ENCODE results near the gene MYL7. TPM values are rescaled to one million over a fixed set of nuclear protein-coding genes. Genes with fewer than 3 reads are reported as not detected.
"Not testable (repeated sequence)": the region's sequence is repeated elsewhere in the genome, so short reads cannot be mapped to it uniquely, and the experiment has no call there.

MYL7 gene
- total RNA-seq, 2 experiments from 2014 or later, result not detected

DNA sequence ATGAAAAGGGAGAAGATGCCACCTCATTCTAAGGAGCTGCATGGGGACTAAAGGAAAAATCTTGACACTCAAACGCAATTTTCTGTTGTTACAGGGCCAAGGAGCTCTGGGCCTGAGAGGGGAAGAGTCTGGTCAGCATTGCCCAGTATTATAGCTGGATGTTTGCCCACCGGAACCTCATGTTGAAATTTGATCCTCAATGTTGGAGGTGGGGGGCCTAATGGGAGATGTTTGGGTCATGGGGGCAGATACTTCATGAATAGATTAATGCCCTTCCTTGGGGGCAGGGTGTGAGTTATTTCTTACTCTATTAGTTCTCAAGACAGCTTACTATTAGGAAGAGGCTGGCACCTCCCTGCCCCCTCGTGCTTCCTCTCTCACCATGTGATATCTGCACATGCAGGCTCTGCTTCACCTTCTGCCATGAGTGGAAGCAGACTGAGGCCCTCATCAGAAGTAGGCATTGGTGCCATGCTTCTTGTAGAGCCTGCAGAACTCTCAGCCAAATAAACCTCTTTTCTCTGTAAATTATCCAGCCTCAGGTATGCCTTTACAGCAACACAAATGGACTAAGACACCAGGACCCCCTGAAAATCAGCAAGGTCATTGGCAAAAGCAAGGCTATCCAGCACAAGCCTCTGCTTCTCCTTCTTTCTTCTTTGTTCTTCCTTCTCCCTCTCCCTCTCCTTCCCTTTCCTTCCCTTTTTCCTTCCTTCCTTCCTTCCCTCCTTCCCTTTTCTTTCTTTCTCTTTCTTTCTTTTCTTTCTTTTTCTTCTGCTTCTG is 33.0 kb upstream of the MYL7 start:
- POLR2A ChIA-PET, result no interaction called here
- Mint-ChIP-seq H3K4me1 (ENCODE audit: low read depth) (no peaks in the 10 kb centered on the region), H3K36me3 (ENCODE audit: low read depth) (no peaks in the 10 kb centered on the region), H3K4me3 (no peak overlapping the region), H3K9me3 (no peaks in the 10 kb centered on the region), H3K27ac (no peak overlapping the region), H3K27me3 (peaks cover 30% of the 10 kb centered on the region)
- CTCF ChIA-PET, result no interaction called here
- intact Hi-C loops (cut with DNase I, micrococcal nuclease), result no loop called here
- Histone ChIP-seq H3K4me3 (ENCODE audit: low read length) (no peak overlapping the region), H3K4me1 (ENCODE audit: insufficient read depth, low read length) (no peaks in the 10 kb centered on the region), H3K27ac (ENCODE audit: low read depth in 1 of 2, low read length in 2 of 2) (no peak overlapping the region), H3K36me3 (ENCODE audit: insufficient read depth, low read length) (no peaks in the 10 kb centered on the region), H3K9me3 (ENCODE audit: control insufficient read depth in 1 of 2, insufficient read depth in 1 of 2, low read length in 2 of 2) (peaks cover 0 to 3% of the 10 kb centered on the region in 2 experiments), H3K27me3 (ENCODE audit: control insufficient read depth in 1 of 2, insufficient read depth in 2 of 2, low read length in 2 of 2) (peaks cover 6 to 7% of the 10 kb centered on the region in 2 experiments)
- DNase-seq, result no peak
- TF ChIP-seq, protein P1, sequence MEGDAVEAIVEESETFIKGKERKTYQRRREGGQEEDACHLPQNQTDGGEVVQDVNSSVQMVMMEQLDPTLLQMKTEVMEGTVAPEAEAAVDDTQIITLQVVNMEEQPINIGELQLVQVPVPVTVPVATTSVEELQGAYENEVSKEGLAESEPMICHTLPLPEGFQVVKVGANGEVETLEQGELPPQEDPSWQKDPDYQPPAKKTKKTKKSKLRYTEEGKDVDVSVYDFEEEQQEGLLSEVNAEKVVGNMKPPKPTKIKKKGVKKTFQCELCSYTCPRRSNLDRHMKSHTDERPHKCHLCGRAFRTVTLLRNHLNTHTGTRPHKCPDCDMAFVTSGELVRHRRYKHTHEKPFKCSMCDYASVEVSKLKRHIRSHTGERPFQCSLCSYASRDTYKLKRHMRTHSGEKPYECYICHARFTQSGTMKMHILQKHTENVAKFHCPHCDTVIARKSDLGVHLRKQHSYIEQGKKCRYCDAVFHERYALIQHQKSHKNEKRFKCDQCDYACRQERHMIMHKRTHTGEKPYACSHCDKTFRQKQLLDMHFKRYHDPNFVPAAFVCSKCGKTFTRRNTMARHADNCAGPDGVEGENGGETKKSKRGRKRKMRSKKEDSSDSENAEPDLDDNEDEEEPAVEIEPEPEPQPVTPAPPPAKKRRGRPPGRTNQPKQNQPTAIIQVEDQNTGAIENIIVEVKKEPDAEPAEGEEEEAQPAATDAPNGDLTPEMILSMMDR (IDR thresholded peaks at IDR 0.05), result no peak
- ATAC-seq (ENCODE audit: poor library complexity), result no peak

DNA sequence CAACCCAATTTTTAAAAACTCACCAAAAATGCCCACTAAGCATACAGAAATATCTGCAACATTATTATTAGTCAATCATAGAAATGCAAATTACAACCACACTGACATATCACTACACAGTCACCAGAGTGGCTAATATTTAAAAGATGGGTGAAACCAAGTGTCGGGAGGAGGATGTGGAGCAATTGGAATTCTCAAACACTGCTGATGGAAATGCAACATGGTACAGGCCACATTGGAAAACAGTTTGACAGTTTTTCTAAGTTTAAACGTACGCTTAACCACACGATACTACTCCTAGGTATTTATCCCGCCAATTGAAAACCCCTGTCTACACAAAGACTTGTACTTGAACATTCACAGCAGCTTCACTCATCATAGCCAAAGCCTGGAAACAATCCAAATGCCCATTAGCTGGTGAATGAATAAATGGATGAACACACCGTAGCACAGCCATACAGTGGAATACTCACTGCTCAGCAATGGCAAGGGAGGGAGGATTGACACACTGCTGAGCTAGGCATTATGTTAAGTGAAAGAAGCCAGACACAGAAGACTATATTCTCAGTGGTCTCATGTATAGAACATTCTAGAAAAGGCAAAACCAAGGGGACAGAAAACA is 31.8 kb upstream of the MYL7 start:
- H3K27ac Mint-ChIP-seq, result no peak overlapping the region
- CTCF ChIA-PET, result no interaction called here
- POLR2A ChIA-PET, result no interaction called here
- Histone ChIP-seq H3K4me3 (ENCODE audit: low read length) (no peak overlapping the region), H3K36me3 (ENCODE audit: insufficient read depth, low read length) (no peaks in the 10 kb centered on the region), H3K27ac (ENCODE audit: low read depth in 1 of 2, low read length in 2 of 2) (no peak overlapping the region), H3K9me3 (ENCODE audit: control insufficient read depth in 1 of 2, insufficient read depth in 1 of 2, low read length in 2 of 2) (peaks cover 0 to 3% of the 10 kb centered on the region in 2 experiments), H3K4me1 (ENCODE audit: insufficient read depth, low read length) (no peaks in the 10 kb centered on the region), H3K27me3 (ENCODE audit: control insufficient read depth in 1 of 2, insufficient read depth in 2 of 2, low read length in 2 of 2) (peaks cover 2 to 7% of the 10 kb centered on the region in 2 experiments)
- peaks cover 26% of the 10 kb centered on the region for H3K27me3 Mint-ChIP-seq
- TF ChIP-seq, protein P1 (IDR thresholded peaks at IDR 0.05), result no peak
- ATAC-seq (ENCODE audit: poor library complexity) (no peak), DNase-seq (no peak)
- H3K36me3 Mint-ChIP-seq (ENCODE audit: low read depth), result no peaks in the 10 kb centered on the region
- no peaks in the 10 kb centered on the region for H3K9me3 Mint-ChIP-seq
- H3K4me3 Mint-ChIP-seq, result no peak overlapping the region
- intact Hi-C loops (cut with DNase I, micrococcal nuclease), result no loop called here
- peaks cover under 1% of the 10 kb centered on the region for H3K4me1 Mint-ChIP-seq (ENCODE audit: low read depth)

DNA sequence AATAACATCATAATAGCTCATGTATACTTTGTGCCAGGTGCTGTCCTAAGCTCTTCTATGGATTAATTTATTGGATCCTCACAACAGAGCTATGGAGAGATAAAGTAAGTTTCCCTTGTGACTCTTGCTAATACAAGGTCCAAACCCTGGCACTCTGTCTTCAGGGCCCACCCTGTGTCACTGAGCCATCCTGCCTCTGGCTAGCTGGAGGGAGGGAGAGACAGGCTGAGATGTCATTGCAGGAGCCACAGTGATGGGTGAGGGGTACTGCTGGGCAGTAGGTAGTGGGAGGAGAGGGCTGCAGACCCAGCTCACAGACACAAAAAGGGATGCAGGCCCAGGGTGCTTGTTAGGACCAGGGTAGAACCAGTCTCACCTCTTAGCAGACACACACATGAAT is 31.2 kb upstream of the MYL7 start:
- ATAC-seq (ENCODE audit: poor library complexity), result no peak
- no peak overlapping the region for H3K27ac Mint-ChIP-seq
- intact Hi-C loops (cut with DNase I, micrococcal nuclease), result no loop called here
- no peaks in the 10 kb centered on the region for H3K4me1 ChIP-seq (ENCODE audit: insufficient read depth, low read length)
- H3K4me1 Mint-ChIP-seq (ENCODE audit: low read depth), result peaks cover 5% of the 10 kb centered on the region
- no peak overlapping the region for H3K27ac ChIP-seq (ENCODE audit: low read depth in 1 of 2, low read length in 2 of 2)
- H3K36me3 ChIP-seq (ENCODE audit: insufficient read depth, low read length), result no peaks in the 10 kb centered on the region
- no peaks in the 10 kb centered on the region for H3K9me3 Mint-ChIP-seq
- ChIA-PET POLR2A (no interaction called here), CTCF (no interaction called here)
- H3K36me3 Mint-ChIP-seq (ENCODE audit: low read depth), result no peaks in the 10 kb centered on the region
- H3K27me3 ChIP-seq (ENCODE audit: control insufficient read depth in 1 of 2, insufficient read depth in 2 of 2, low read length in 2 of 2), result peaks cover 0 to 4% of the 10 kb centered on the region in 2 experiments
- H3K27me3 Mint-ChIP-seq, result peaks cover 23% of the 10 kb centered on the region
- peaks cover 0 to 3% of the 10 kb centered on the region in 2 experiments for H3K9me3 ChIP-seq (ENCODE audit: control insufficient read depth in 1 of 2, insufficient read depth in 1 of 2, low read length in 2 of 2)
- DNase-seq, result peak in 1 of 14 experiments; percentile 1
- no peak overlapping the region for H3K4me3 Mint-ChIP-seq
- TF ChIP-seq, protein P1 (IDR thresholded peaks at IDR 0.05), result no peak
- H3K4me3 ChIP-seq (ENCODE audit: low read length), result no peak overlapping the region

DNA sequence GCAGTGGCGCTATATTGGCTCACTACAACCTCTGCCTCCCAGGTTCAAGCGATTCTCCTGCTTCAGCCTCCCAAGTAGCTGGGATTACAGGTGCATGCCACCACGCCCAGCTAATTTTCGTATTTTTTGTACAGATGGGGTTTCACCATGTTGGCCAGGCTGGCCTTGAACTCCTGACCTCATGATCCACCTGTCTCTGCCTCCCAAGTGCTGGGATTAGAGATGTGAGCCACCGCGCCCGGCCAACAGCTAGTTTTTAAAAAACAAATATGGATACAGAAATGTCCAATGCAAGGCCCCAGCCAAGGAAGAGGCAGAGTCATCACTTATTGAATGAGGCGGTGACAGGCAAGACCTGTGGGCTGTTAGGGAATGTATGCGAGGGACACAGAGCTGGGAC is 30.8 kb upstream of the MYL7 start:
- intact Hi-C loops (cut with DNase I, micrococcal nuclease); ATAC-seq (ENCODE audit: poor library complexity); POLR2A ChIA-PET; H3K4me3 Mint-ChIP-seq; H3K27me3 ChIP-seq (ENCODE audit: control insufficient read depth in 1 of 2, insufficient read depth in 2 of 2, low read length in 2 of 2); H3K4me3 ChIP-seq (ENCODE audit: low read length); H3K27ac Mint-ChIP-seq; H3K9me3 Mint-ChIP-seq; H3K9me3 ChIP-seq (ENCODE audit: control insufficient read depth in 1 of 2, insufficient read depth in 1 of 2, low read length in 2 of 2); H3K4me1 ChIP-seq (ENCODE audit: insufficient read depth, low read length); DNase-seq; H3K36me3 ChIP-seq (ENCODE audit: insufficient read depth, low read length); H3K27ac ChIP-seq (ENCODE audit: low read depth in 1 of 2, low read length in 2 of 2); H3K4me1 Mint-ChIP-seq (ENCODE audit: low read depth); H3K36me3 Mint-ChIP-seq (ENCODE audit: low read depth); CTCF ChIA-PET: not testable (repeated sequence)
- peaks cover 19% of the 10 kb centered on the region for H3K27me3 Mint-ChIP-seq

Measured in CD4-positive, alpha-beta T cell (primary cell).